Measurements from ENCODE around the gene ENPEP. TPM values are rescaled to one million over a fixed set of nuclear protein-coding genes. Genes with fewer than 3 reads are reported as not detected.

ENPEP gene
- total and polyA plus RNA-seq, 2 donors (not counting 1 experiment from before 2014, with no cell fraction given) = not detected

DNA sequence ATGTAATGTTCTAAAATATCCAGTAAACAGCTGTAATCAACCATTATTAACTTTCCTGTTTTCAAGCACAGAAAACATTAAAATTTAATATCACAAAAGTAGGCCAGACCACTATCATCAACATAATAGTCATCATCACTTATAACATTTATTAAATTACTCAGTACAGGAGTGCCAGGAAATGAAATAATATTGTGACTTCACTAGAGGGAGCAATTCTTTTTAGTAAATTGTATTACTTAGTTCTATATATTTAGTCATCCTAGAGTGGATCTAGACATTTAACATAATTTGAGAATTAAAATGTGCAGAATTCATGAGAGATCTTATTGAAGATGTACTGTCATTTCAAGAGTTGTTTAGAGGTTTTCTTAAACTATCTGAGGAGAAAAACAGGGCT lies 113.3 kb downstream of the ENPEP start:
- Histone ChIP-seq H2AFZ (ENCODE audit: insufficient read depth, low read depth, low read length, poor library complexity, severe bottlenecking) (no peak overlapping the region), H3K27me3 (replicated peaks in 1 of 4; ENCODE audit: control extremely low read depth in 1 of 4, control insufficient read depth in 3 of 4, insufficient read depth in 4 of 4, low read length in 3 of 4) (no peaks in the 10 kb centered on the region), H3K36me3 (replicated peaks in 1 of 2; ENCODE audit: control extremely low read depth in 1 of 2, control insufficient read depth in 1 of 2, extremely low read depth in 1 of 2, insufficient read depth in 2 of 2, low read length in 1 of 2) (no peaks in the 10 kb centered on the region), H3K4me1 (ENCODE audit: control insufficient read depth in 2 of 2, insufficient read depth in 2 of 2, low read length in 2 of 2) (no peaks in the 10 kb centered on the region), H4K20me1 (ENCODE audit: control insufficient read depth, insufficient read depth, low read length, poor library complexity, severe bottlenecking) (no peaks in the 10 kb centered on the region), H3K9ac (ENCODE audit: low read length) (no peak overlapping the region), H3K27ac (ENCODE audit: low read length in 2 of 2) (no peak overlapping the region), H3K9me3 (ENCODE audit: control extremely low read depth in 1 of 3, control insufficient read depth in 2 of 3, insufficient read depth in 1 of 3, low read length in 2 of 3) (peaks cover 0 to 7% (median 0%) of the 10 kb centered on the region in 3 donors), H3K79me2 (ENCODE audit: control insufficient read depth, insufficient read depth, low read length) (no peaks in the 10 kb centered on the region), H3K4me3 (ENCODE audit: control extremely low read depth in 1 of 5, extremely low read depth in 1 of 5, insufficient read depth in 1 of 5, low read depth in 2 of 5, low read length in 4 of 5) (no peak overlapping the region), H3K4me2 (replicated peaks; ENCODE audit: low read depth, low read length, poor library complexity, severe bottlenecking) (no peak overlapping the region)
- intact Hi-C loops (cut with micrococcal nuclease) = no loop called here
- TF ChIP-seq, protein P1, sequence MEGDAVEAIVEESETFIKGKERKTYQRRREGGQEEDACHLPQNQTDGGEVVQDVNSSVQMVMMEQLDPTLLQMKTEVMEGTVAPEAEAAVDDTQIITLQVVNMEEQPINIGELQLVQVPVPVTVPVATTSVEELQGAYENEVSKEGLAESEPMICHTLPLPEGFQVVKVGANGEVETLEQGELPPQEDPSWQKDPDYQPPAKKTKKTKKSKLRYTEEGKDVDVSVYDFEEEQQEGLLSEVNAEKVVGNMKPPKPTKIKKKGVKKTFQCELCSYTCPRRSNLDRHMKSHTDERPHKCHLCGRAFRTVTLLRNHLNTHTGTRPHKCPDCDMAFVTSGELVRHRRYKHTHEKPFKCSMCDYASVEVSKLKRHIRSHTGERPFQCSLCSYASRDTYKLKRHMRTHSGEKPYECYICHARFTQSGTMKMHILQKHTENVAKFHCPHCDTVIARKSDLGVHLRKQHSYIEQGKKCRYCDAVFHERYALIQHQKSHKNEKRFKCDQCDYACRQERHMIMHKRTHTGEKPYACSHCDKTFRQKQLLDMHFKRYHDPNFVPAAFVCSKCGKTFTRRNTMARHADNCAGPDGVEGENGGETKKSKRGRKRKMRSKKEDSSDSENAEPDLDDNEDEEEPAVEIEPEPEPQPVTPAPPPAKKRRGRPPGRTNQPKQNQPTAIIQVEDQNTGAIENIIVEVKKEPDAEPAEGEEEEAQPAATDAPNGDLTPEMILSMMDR (IDR thresholded peaks at IDR 0.05) = no peak
- TF ChIP-seq EZH2 (IDR thresholded peaks at IDR 0.05; ENCODE audit: borderline replicate concordance, insufficient read depth, low read depth, low read length, poor library complexity, severe bottlenecking) = no peak
- H3K4me1 Mint-ChIP-seq = no peaks in the 10 kb centered on the region
- no peaks in the 10 kb centered on the region for H3K9me3 Mint-ChIP-seq (ENCODE audit: insufficient read depth)
- DNase-seq (no peak), ATAC-seq (ENCODE audit: low read depth) (no peak)
- H3K27me3 Mint-ChIP-seq = peaks cover 4% of the 10 kb centered on the region
- ChIA-PET CTCF (no interaction called here), POLR2A (no interaction called here)
- no peak overlapping the region for H3K4me3 Mint-ChIP-seq
- H3K27ac Mint-ChIP-seq = no peak overlapping the region

DNA sequence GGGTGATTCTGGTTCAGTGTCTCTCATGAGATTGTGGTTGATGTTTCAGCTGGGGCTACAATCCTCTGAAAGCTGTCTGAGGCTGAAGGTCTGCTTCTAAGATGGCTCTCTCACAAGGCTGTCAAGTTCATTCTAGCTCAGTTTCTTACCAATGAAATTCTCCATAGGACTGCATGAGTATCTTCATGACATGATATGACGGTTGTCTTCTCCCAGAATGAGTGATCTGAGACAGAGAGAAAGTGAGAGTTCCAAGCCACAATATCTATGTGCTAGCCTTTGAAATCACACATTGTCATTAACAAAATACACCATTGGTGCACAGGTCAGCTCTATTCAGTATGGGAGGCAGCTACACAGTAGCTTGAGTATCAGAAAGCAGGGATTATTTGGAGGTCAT lies 119.6 kb downstream of the ENPEP start:
- Histone ChIP-seq H3K4me2 (replicated peaks; ENCODE audit: low read depth, low read length, poor library complexity, severe bottlenecking) (no peak overlapping the region), H3K4me1 (ENCODE audit: control insufficient read depth in 2 of 2, insufficient read depth in 2 of 2, low read length in 2 of 2) (no peaks in the 10 kb centered on the region), H3K79me2 (ENCODE audit: control insufficient read depth, insufficient read depth, low read length) (no peaks in the 10 kb centered on the region), H3K9ac (ENCODE audit: low read length) (no peak overlapping the region), H2AFZ (ENCODE audit: insufficient read depth, low read depth, low read length, poor library complexity, severe bottlenecking) (no peak overlapping the region), H3K4me3 (ENCODE audit: control extremely low read depth in 1 of 5, extremely low read depth in 1 of 5, insufficient read depth in 1 of 5, low read depth in 2 of 5, low read length in 4 of 5) (no peak overlapping the region), H3K27me3 (replicated peaks in 1 of 4; ENCODE audit: control extremely low read depth in 1 of 4, control insufficient read depth in 3 of 4, insufficient read depth in 4 of 4, low read length in 3 of 4) (no peaks in the 10 kb centered on the region), H3K36me3 (replicated peaks in 1 of 2; ENCODE audit: control extremely low read depth in 1 of 2, control insufficient read depth in 1 of 2, extremely low read depth in 1 of 2, insufficient read depth in 2 of 2, low read length in 1 of 2) (no peaks in the 10 kb centered on the region), H3K27ac (ENCODE audit: low read length in 2 of 2) (no peak overlapping the region), H4K20me1 (ENCODE audit: control insufficient read depth, insufficient read depth, low read length, poor library complexity, severe bottlenecking) (no peaks in the 10 kb centered on the region), H3K9me3 (ENCODE audit: control extremely low read depth in 1 of 3, control insufficient read depth in 2 of 3, insufficient read depth in 1 of 3, low read length in 2 of 3) (peaks cover 0 to 4% (median 0%) of the 10 kb centered on the region in 3 donors)
- WGBS (ENCODE audit: insufficient coverage) = no CpG with 5 or more reads among the region's 1 CpG
- no peaks in the 10 kb centered on the region for H3K4me1 Mint-ChIP-seq
- H3K9me3 Mint-ChIP-seq (ENCODE audit: insufficient read depth) = peaks cover 5% of the 10 kb centered on the region
- DNase-seq (no peak), ATAC-seq (ENCODE audit: low read depth) (no peak)
- ChIA-PET CTCF (no interaction called here), POLR2A (no interaction called here)
- intact Hi-C loops (cut with micrococcal nuclease) = no loop called here
- TF ChIP-seq EZH2 (IDR thresholded peaks at IDR 0.05; ENCODE audit: borderline replicate concordance, insufficient read depth, low read depth, low read length, poor library complexity, severe bottlenecking) = no peak
- TF ChIP-seq, protein P1 (IDR thresholded peaks at IDR 0.05) = no peak
- no peak overlapping the region for H3K4me3 Mint-ChIP-seq
- peaks cover 15% of the 10 kb centered on the region for H3K27me3 Mint-ChIP-seq
- H3K27ac Mint-ChIP-seq = no peak overlapping the region

Data from B cell (primary cell).